ENCODE data around the gene STXBP1. TPM values are rescaled to one million over a fixed set of nuclear protein-coding genes. Genes with fewer than 3 reads are reported as not detected.

The STXBP1 gene
- total RNA-seq, 2 donors from 2014 or later = 66.2 to 87.3 TPM

GRCh38 chr9:127738666-127739065 lies 126.6 kb downstream of the STXBP1 start:
- DNase-seq (ENCODE audit: low spot score) (no peak), ATAC-seq (ENCODE audit: insufficient number of reproducible peaks, low FRiP score, low read depth) (no peak)
- H3K27me3 ChIP-seq (replicated peaks; ENCODE audit: insufficient read depth) = no peaks in the 10 kb centered on the region
- H3K9me3 ChIP-seq = no peaks in the 10 kb centered on the region
- no peak for TF ChIP-seq CTCF (IDR thresholded peaks at IDR 0.05)
- no peak overlapping the region for H3K27ac ChIP-seq
- H3K4me3 ChIP-seq = no peak overlapping the region
- peaks cover 4 to 11% of the 10 kb centered on the region in 2 donors for H3K4me1 ChIP-seq (ENCODE audit: control insufficient read depth in 1 of 2, low read depth in 2 of 2)
- no peaks in the 10 kb centered on the region for H3K36me3 ChIP-seq

GRCh38 chr9:127739614-127740330 lies 127.7 kb downstream of the STXBP1 start:
- Histone ChIP-seq H3K4me3 (no peak overlapping the region), H3K27me3 (replicated peaks; ENCODE audit: insufficient read depth) (no peaks in the 10 kb centered on the region), H3K36me3 (no peaks in the 10 kb centered on the region), H3K4me1 (ENCODE audit: control insufficient read depth in 1 of 2, low read depth in 2 of 2) (peaks cover 0 to 4% of the 10 kb centered on the region in 2 donors), H3K9me3 (no peaks in the 10 kb centered on the region), H3K27ac (no peak overlapping the region)
- ATAC-seq (ENCODE audit: insufficient number of reproducible peaks, low FRiP score, low read depth) (no peak), DNase-seq (ENCODE audit: low spot score) (no peak)
- TF ChIP-seq CTCF (IDR thresholded peaks at IDR 0.05) = no peak

GRCh38 chr9:127741831-127742434 lies 129.9 kb downstream of the STXBP1 start:
- no peak for DNase-seq (ENCODE audit: low spot score)

More at GRCh38 chr9:127741831-127742434, 129.9 kb downstream of the STXBP1 start:
- Histone ChIP-seq H3K27me3 (replicated peaks; ENCODE audit: insufficient read depth) (no peaks in the 10 kb centered on the region), H3K4me1 (ENCODE audit: control insufficient read depth in 1 of 2, low read depth in 2 of 2) (no peaks in the 10 kb centered on the region), H3K27ac (no peak overlapping the region), H3K9me3 (no peaks in the 10 kb centered on the region), H3K36me3 (no peaks in the 10 kb centered on the region), H3K4me3 (no peak overlapping the region)
- ATAC-seq (ENCODE audit: insufficient number of reproducible peaks, low FRiP score, low read depth) = no peak
- TF ChIP-seq CTCF (IDR thresholded peaks at IDR 0.05) = no peak

Other genes with a start within 250 kb of the STXBP1 start
- 10 to 100 TPM; 21.3 to 33.4 TPM for gene SLC2A8, start 215.1 kb upstream of the STXBP1 start, total RNA-seq
- gene ZNF79, start 187.9 kb upstream of the STXBP1 start, total RNA-seq = 10 to 100 TPM in 1 of 2 donors, 1 to 10 TPM in 1; 7.3 to 12.2 TPM
- 1,000 to 10,000 TPM in 1 of 2 donors, 100 to 1,000 TPM in 1; 806 to 1,256 TPM for gene RPL12, start 160.9 kb upstream of the STXBP1 start, total RNA-seq
- 10 to 100 TPM; 16.4 to 22.6 TPM for gene LRSAM1, start 160.8 kb upstream of the STXBP1 start, total RNA-seq
- gene CFAP157, start 94.7 kb downstream of the STXBP1 start, total RNA-seq = under 1 TPM; 0.27 to 0.28 TPM
- gene PTRH1, start 103.4 kb downstream of the STXBP1 start, total RNA-seq = 10 to 100 TPM in 1 of 2 donors, 1 to 10 TPM in 1; 9.3 to 25.9 TPM
- gene TTC16, start 103.8 kb downstream of the STXBP1 start, total RNA-seq = under 1 TPM; 0.14 to 0.27 TPM
- gene TOR2A, start 123.0 kb downstream of the STXBP1 start, total RNA-seq = 10 to 100 TPM; 14.5 to 16.9 TPM
- gene SH2D3C, start 166.4 kb downstream of the STXBP1 start, total RNA-seq = 10 to 100 TPM in 1 of 2 donors, 1 to 10 TPM in 1; 5.3 to 13.1 TPM
- 100 to 1,000 TPM; 104 to 111 TPM for gene CDK9, start 173.8 kb downstream of the STXBP1 start, total RNA-seq
- 100 to 1,000 TPM; 119 to 136 TPM for gene FPGS, start 190.6 kb downstream of the STXBP1 start, total RNA-seq
- 100 to 1,000 TPM; 239 to 268 TPM for gene ENG, start 242.4 kb downstream of the STXBP1 start, total RNA-seq

All from thoracic aorta (tissue), 2 donors.